Measurements from ENCODE around the gene GPR39. TPM values are rescaled to one million over a fixed set of nuclear protein-coding genes. Genes with fewer than 3 reads are reported as not detected.

GPR39 gene
- total RNA-seq, 1 donor from 2014 or later: not detected

GRCh38 chr2:132633635-132634034, 217.0 kb downstream of the GPR39 start:
- intact Hi-C loops (cut with micrococcal nuclease): no loop called here

GRCh38 chr2:132636346-132636745, 219.7 kb downstream of the GPR39 start:
- intact Hi-C loops (cut with micrococcal nuclease): no loop called here

GRCh38 chr2:132638313-132639040, 221.9 kb downstream of the GPR39 start:
- intact Hi-C loops (cut with micrococcal nuclease): no loop called here

- intact Hi-C loops (cut with micrococcal nuclease): no loop called here
Observed at GRCh38 chr2:132640116-132640515, 223.5 kb downstream of the GPR39 start.

- intact Hi-C loops (cut with micrococcal nuclease): no loop called here
Observed at GRCh38 chr2:132641819-132642218, 225.2 kb downstream of the GPR39 start.

GRCh38 chr2:132642415-132642814, 225.8 kb downstream of the GPR39 start:
- intact Hi-C loops (cut with micrococcal nuclease): no loop called here

GRCh38 chr2:132645176-132645575, 228.6 kb downstream of the GPR39 start:
- intact Hi-C loops (cut with micrococcal nuclease): no loop called here

GRCh38 chr2:132645722-132646539, 229.3 kb downstream of the GPR39 start:
- intact Hi-C loops (cut with micrococcal nuclease): no loop called here

GRCh38 chr2:132646540-132647108, 230.0 kb downstream of the GPR39 start:
- intact Hi-C loops (cut with micrococcal nuclease): no loop called here

GRCh38 chr2:132651115-132652045, 234.8 kb downstream of the GPR39 start:
- intact Hi-C loops (cut with micrococcal nuclease): no loop called here

- intact Hi-C loops (cut with micrococcal nuclease): no loop called here
Observed at GRCh38 chr2:132652474-132652873, 235.9 kb downstream of the GPR39 start.

- intact Hi-C loops (cut with micrococcal nuclease): no loop called here
Observed at GRCh38 chr2:132654335-132654734, 237.7 kb downstream of the GPR39 start.

GRCh38 chr2:132654968-132655367, 238.4 kb downstream of the GPR39 start:
- intact Hi-C loops (cut with micrococcal nuclease): no loop called here

GRCh38 chr2:132656266-132656975, 239.8 kb downstream of the GPR39 start:
- intact Hi-C loops (cut with micrococcal nuclease): no loop called here

GRCh38 chr2:132659331-132659730, 242.7 kb downstream of the GPR39 start:
- intact Hi-C loops (cut with micrococcal nuclease): no loop called here

- intact Hi-C loops (cut with micrococcal nuclease): no loop called here
Observed at GRCh38 chr2:132662732-132663131, 246.1 kb downstream of the GPR39 start.

- intact Hi-C loops (cut with micrococcal nuclease): no loop called here
Observed at GRCh38 chr2:132664096-132664495, 247.5 kb downstream of the GPR39 start.

- intact Hi-C loops (cut with micrococcal nuclease): no loop called here
Observed at GRCh38 chr2:132665401-132666140, 249.0 kb downstream of the GPR39 start.

- intact Hi-C loops (cut with micrococcal nuclease): no loop called here
Observed at GRCh38 chr2:132667706-132668105, 251.1 kb downstream of the GPR39 start.

Measured in T-helper 1 cell treated with Interleukin-12 subunit alpha and Interleukin-12 subunit beta and Interleukin-4 antibody, amounts not matched to agents 30 ng/mL and 1 ng/mL, for 36 hours (primary cell).